ENCODE data around the gene DALRD3. TPM values are rescaled to one million over a fixed set of nuclear protein-coding genes. Genes with fewer than 3 reads are reported as not detected.

The DALRD3 gene
- total RNA-seq, 1 experiment from 2014 or later: 42.9 TPM

MicroRNAs encoded within 50 kb of the gene (microRNA counts, 767-probe panel; counts per million panel counts)
- microRNA hsa-miR-191-5p (24,863 counts per million, percentile 75 among the panel's probes with 10 or more counts), microRNA hsa-miR-425-5p (not detected)

Small RNA genes within 50 kb of the gene (microRNA-seq; reads per million reads assigned to microRNA genes)
- 23,740 reads per million, percentile 98 among the genes with 10 or more reads in this experiment for gene MIR191 (ENCODE audit: borderline number of aligned reads)
- 7,118 reads per million, percentile 94 among the genes with 10 or more reads in this experiment for gene MIR425 (ENCODE audit: borderline number of aligned reads)

Other genes with a start within 250 kb of the DALRD3 start
- gene PRKAR2A, start 170.7 kb downstream of the DALRD3 start, total RNA-seq (2021; ENCODE audit: unreplicated experiment): 63.3 TPM
- 8.7 TPM for gene SLC25A20, start 119.7 kb downstream of the DALRD3 start, total RNA-seq (2021; ENCODE audit: unreplicated experiment)
- gene ARIH2, start 99.7 kb downstream of the DALRD3 start, total RNA-seq (2021; ENCODE audit: unreplicated experiment): 105 TPM
- gene P4HTM, start 28.3 kb downstream of the DALRD3 start, total RNA-seq (2021; ENCODE audit: unreplicated experiment): 60.5 TPM
- 174 TPM for gene WDR6, start 11.2 kb downstream of the DALRD3 start, total RNA-seq (2021; ENCODE audit: unreplicated experiment)
- 91.0 TPM for gene NDUFAF3, start 3.5 kb upstream of the DALRD3 start, total RNA-seq (2021; ENCODE audit: unreplicated experiment)
- gene IMPDH2, start 10.8 kb upstream of the DALRD3 start, total RNA-seq (2021; ENCODE audit: unreplicated experiment): 599 TPM
- 105 TPM for gene QRICH1, start 75.5 kb upstream of the DALRD3 start, total RNA-seq (2021; ENCODE audit: unreplicated experiment)
- gene QARS1, start 86.2 kb upstream of the DALRD3 start, total RNA-seq (2021; ENCODE audit: unreplicated experiment): 346 TPM
- gene USP19, start 102.2 kb upstream of the DALRD3 start, total RNA-seq (2021; ENCODE audit: unreplicated experiment): 92.8 TPM
- gene LAMB2, start 114.5 kb upstream of the DALRD3 start, total RNA-seq (2021; ENCODE audit: unreplicated experiment): 213 TPM
- gene CCDC71, start 147.8 kb upstream of the DALRD3 start, total RNA-seq (2021; ENCODE audit: unreplicated experiment): 32.8 TPM
- 10.4 TPM for gene KLHDC8B, start 153.0 kb upstream of the DALRD3 start, total RNA-seq (2021; ENCODE audit: unreplicated experiment)

Measured in HCT116 (cell line).